Measurements from ENCODE around the gene PSTPIP1.

PSTPIP1 gene

DNA sequence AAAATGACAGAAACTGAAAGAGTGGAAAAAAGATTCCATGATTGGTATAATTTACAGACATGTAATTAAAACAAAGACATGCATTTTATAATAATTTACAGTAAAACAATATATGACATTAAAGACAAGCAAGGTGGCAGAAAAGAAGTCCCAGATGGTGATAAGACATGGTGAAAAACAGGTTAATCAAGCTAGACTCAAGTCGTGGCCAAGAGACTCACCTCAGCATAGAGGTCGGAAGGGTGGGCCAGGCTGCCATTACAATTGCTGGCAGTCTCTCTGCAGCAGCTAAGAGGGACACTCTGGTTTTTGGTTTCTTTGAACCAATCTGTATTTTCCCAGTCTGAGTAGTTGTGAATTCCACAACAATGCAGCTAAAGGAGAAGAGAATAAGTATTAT, 57.6 kb downstream of the PSTPIP1 start:
- Histone ChIP-seq H3K79me2 (ENCODE audit: insufficient read depth, low read length) (peaks cover 5% of the 10 kb centered on the region; the same call in 1 of the 2 replicates), H3K9ac (ENCODE audit: low read depth, low read length, poor library complexity, severe bottlenecking) (no peak overlapping the region), H4K20me1 (ENCODE audit: insufficient read depth, low read length, poor library complexity, severe bottlenecking) (peaks cover 7% of the 10 kb centered on the region), H3F3A (ENCODE audit: low read depth) (no peaks in the 10 kb centered on the region), H3K4me2 (ENCODE audit: low read depth, low read length, poor library complexity, severe bottlenecking) (no peak overlapping the region), H3K9me2 (replicated peaks; ENCODE audit: low read depth, low read length) (no peaks in the 10 kb centered on the region), H3K4me1 (ENCODE audit: insufficient read depth, low read length, poor library complexity, severe bottlenecking) (no peaks in the 10 kb centered on the region), H3K4me3 (ENCODE audit: low read length, poor library complexity, severe bottlenecking) (no peak overlapping the region), H2AFZ (ENCODE audit: low read length) (no peak overlapping the region), H3K36me3 (ENCODE audit: insufficient read depth, low read length) (peaks cover 57% of the 10 kb centered on the region; the same call in 1 of the 2 replicates), H3K27me3 (ENCODE audit: insufficient read depth, low read length, poor library complexity, severe bottlenecking) (no peaks in the 10 kb centered on the region), H3K9me3 (ENCODE audit: insufficient read depth, low read depth, low read length) (no peaks in the 10 kb centered on the region)
- TF ChIP-seq EZH2phosphoT487 (IDR thresholded peaks at IDR 0.05; ENCODE audit: borderline replicate concordance), result no peak
- TF ChIP-seq, protein P1, sequence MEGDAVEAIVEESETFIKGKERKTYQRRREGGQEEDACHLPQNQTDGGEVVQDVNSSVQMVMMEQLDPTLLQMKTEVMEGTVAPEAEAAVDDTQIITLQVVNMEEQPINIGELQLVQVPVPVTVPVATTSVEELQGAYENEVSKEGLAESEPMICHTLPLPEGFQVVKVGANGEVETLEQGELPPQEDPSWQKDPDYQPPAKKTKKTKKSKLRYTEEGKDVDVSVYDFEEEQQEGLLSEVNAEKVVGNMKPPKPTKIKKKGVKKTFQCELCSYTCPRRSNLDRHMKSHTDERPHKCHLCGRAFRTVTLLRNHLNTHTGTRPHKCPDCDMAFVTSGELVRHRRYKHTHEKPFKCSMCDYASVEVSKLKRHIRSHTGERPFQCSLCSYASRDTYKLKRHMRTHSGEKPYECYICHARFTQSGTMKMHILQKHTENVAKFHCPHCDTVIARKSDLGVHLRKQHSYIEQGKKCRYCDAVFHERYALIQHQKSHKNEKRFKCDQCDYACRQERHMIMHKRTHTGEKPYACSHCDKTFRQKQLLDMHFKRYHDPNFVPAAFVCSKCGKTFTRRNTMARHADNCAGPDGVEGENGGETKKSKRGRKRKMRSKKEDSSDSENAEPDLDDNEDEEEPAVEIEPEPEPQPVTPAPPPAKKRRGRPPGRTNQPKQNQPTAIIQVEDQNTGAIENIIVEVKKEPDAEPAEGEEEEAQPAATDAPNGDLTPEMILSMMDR (conservative IDR thresholded peaks at IDR 0.05; ENCODE audit: low read length), result no peak

DNA sequence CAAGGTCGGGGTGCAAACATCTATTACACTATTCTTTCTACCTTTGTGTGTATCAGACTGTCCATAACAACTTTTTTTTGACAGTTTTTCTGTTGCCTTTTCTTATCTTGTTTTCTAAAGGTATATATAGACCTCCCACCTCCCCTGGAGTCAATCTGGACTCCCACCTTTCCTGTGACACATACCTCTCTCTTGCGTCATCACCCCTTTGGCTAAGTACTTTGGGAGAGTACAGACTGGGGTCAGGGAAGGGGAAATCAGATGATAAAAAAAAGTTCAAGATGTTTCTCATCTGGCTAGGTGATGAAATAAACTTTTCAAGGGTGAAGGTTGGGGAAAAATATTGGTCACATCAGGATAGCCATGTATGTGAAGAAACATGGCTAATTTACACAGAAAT, 58.8 kb downstream of the PSTPIP1 start:
- Histone ChIP-seq H3K27me3 (ENCODE audit: insufficient read depth, low read length, poor library complexity, severe bottlenecking) (no peaks in the 10 kb centered on the region), H3K9me2 (replicated peaks; ENCODE audit: low read depth, low read length) (no peaks in the 10 kb centered on the region), H4K20me1 (ENCODE audit: insufficient read depth, low read length, poor library complexity, severe bottlenecking) (peaks cover 11% of the 10 kb centered on the region), H3K36me3 (ENCODE audit: insufficient read depth, low read length) (peaks cover 49% of the 10 kb centered on the region; the same call in 1 of the 2 replicates), H3F3A (ENCODE audit: low read depth) (no peaks in the 10 kb centered on the region), H2AFZ (ENCODE audit: low read length) (no peak overlapping the region), H3K4me2 (ENCODE audit: low read depth, low read length, poor library complexity, severe bottlenecking) (no peak overlapping the region), H3K9me3 (ENCODE audit: insufficient read depth, low read depth, low read length) (no peaks in the 10 kb centered on the region), H3K4me3 (ENCODE audit: low read length, poor library complexity, severe bottlenecking) (no peak overlapping the region), H3K4me1 (ENCODE audit: insufficient read depth, low read length, poor library complexity, severe bottlenecking) (no peaks in the 10 kb centered on the region), H3K79me2 (ENCODE audit: insufficient read depth, low read length) (peaks cover 9% of the 10 kb centered on the region), H3K9ac (ENCODE audit: low read depth, low read length, poor library complexity, severe bottlenecking) (no peak overlapping the region)
- TF ChIP-seq, protein P1 (conservative IDR thresholded peaks at IDR 0.05; ENCODE audit: low read length), result no peak

DNA sequence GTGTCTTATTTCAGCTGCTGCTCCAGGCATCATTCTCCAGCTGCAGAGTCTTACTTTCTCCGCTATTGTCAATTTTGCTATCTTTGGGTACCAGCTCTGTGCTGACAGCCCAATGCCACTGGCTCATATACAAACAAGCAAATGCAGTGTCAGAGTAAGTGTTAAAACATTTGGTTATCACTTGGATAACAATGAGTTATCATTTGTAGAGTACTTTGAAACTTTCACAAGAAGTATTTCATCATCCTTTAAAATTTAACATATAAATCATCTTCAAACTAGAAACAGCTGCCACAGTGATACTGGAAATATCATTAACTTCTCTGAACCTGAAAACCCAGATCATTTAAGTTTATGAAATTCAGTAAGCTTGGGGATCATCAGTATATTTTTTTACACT, 62.1 kb downstream of the PSTPIP1 start:
- no peak overlapping the region for H3K4me3 ChIP-seq (ENCODE audit: low read length, poor library complexity, severe bottlenecking)
- H3K27me3 ChIP-seq (ENCODE audit: insufficient read depth, low read length, poor library complexity, severe bottlenecking), result no peaks in the 10 kb centered on the region
- no peaks in the 10 kb centered on the region for H3K9me2 ChIP-seq (replicated peaks; ENCODE audit: low read depth, low read length)
- no peak overlapping the region for H3K4me2 ChIP-seq (ENCODE audit: low read depth, low read length, poor library complexity, severe bottlenecking)
- TF ChIP-seq EZH2phosphoT487 (IDR thresholded peaks at IDR 0.05; ENCODE audit: borderline replicate concordance), result no peak
- TF ChIP-seq, protein P1 (conservative IDR thresholded peaks at IDR 0.05; ENCODE audit: low read length), result no peak
- peaks cover 32% of the 10 kb centered on the region for H3K79me2 ChIP-seq (ENCODE audit: insufficient read depth, low read length)
- no peaks in the 10 kb centered on the region for H3F3A ChIP-seq (ENCODE audit: low read depth)
- H4K20me1 ChIP-seq (ENCODE audit: insufficient read depth, low read length, poor library complexity, severe bottlenecking), result peaks cover 18% of the 10 kb centered on the region
- no peak overlapping the region for H2AFZ ChIP-seq (ENCODE audit: low read length)
- H3K9me3 ChIP-seq (ENCODE audit: insufficient read depth, low read depth, low read length), result no peaks in the 10 kb centered on the region
- H3K36me3 ChIP-seq (ENCODE audit: insufficient read depth, low read length), result peaks cover 24% of the 10 kb centered on the region; the same call in 1 of the 2 replicates
- H3K9ac ChIP-seq (ENCODE audit: low read depth, low read length, poor library complexity, severe bottlenecking), result no peak overlapping the region
- peaks cover 11% of the 10 kb centered on the region for H3K4me1 ChIP-seq (ENCODE audit: insufficient read depth, low read length, poor library complexity, severe bottlenecking)
